A549 (cell line): ENCODE measurements around the gene CCDC183. TPM values are rescaled to one million over a fixed set of nuclear protein-coding genes. Genes with fewer than 3 reads are reported as not detected.

ENCODE experiments used
- ATAC-seq, 2 experiments: fragments of 200-7000 bp in 1 of 2; fragments of >200 bp in 1 of 2; cut with Nextera tagmentation in 1 of 2; cut with Tn5 transposase in 1 of 2; 3 replicates each; pipeline versions ENCODE4 v1.8.0 to v1.9.1; 2018 to 2020; ENCODE audit warnings: mild to moderate bottlenecking in 1 of 2, moderate library complexity in 1 of 2
- CTCF ChIA-PET: fragments of 300-600 bp; sonication (Branson Sonifier 250); formaldehyde crosslinking; extraction: SDS; loops from one replicate; lab custom pipeline; 2021; ENCODE audit warnings: antibody characterized with exemption, inconsistent platforms; lab: Yijun Ruan, JAX
- POLR2A ChIA-PET: fragments of 350-600 bp; formaldehyde crosslinking; extraction: SDS; loops from one replicate; lab custom pipeline; 2021; ENCODE audit warnings: antibody characterized with exemption, inconsistent platforms; lab: Yijun Ruan, JAX
- DNase-seq, 2 experiments: peaks; one replicate each; pipeline versions ENCODE4 v3.0.0 to v3.0.0-alpha.2; 2011 to 2016; ENCODE audit warnings: low read depth in 1 of 2, low spot score in 1 of 2
- FAIRE-seq: peaks from 2 replicates; lab custom pipeline; 2011; peaks lifted over from hg19 to GRCh38; lab: Jason Lieb, UNC
- H3K27ac ChIP-seq, 2 experiments: fragments of >200 bp; sonication (Bioruptor Twin); formaldehyde crosslinking; 3 replicates each; pipeline ENCODE4 v1.5.1; 2016 to 2017
- H3K4me1 ChIP-seq: fragments of >200 bp; sonication (Bioruptor Twin); formaldehyde crosslinking; 3 replicates; pipeline ENCODE4 v1.6.1; 2016
- H3K4me2 ChIP-seq: fragments of >200 bp; sonication (Bioruptor Twin); formaldehyde crosslinking; 3 replicates; pipeline ENCODE4 v1.6.1; 2016
- H3K4me3 ChIP-seq: fragments of >200 bp; sonication (Bioruptor Twin); formaldehyde crosslinking; 3 replicates; pipeline ENCODE4 v1.5.1; 2016
- H3K9me3 ChIP-seq: fragments of >200 bp; sonication (Bioruptor Twin); formaldehyde crosslinking; 3 replicates; pipeline ENCODE4 v1.6.1; 2016
- ATOH8 ChIP-seq: fragments of 250-450 bp; sonication (Bioruptor Pico); IDR thresholded peaks from 2 replicates; pipeline ENCODE4 v1.5.0; 2020; ENCODE audit warnings: low read depth, mild to moderate bottlenecking, moderate library complexity
- BCL3 ChIP-seq: fragments of >200 bp; sonication (Bioruptor Twin); formaldehyde crosslinking; IDR thresholded peaks from 3 replicates; pipeline ENCODE4 v1.6.1; 2016
- CEBPB ChIP-seq, 2 experiments: fragments of >200 bp in 1 of 2; sonication (Bioruptor Twin) in 1 of 2; formaldehyde crosslinking in 1 of 2; IDR thresholded peaks; 2 replicates each; pipeline ENCODE4 v1.6.1; 2012 to 2016
- CHD4 ChIP-seq: fragments of 200-600 bp; sonication (generic); IDR thresholded peaks from 2 replicates; pipeline ENCODE4 v1.6.1; 2016; ENCODE audit warnings: antibody characterized with exemption, mild to moderate bottlenecking, borderline replicate concordance
- EHF ChIP-seq: fragments of 250-450 bp; sonication (Bioruptor Pico); IDR thresholded peaks from 2 replicates; pipeline ENCODE4 v1.5.0; 2020; ENCODE audit warnings: mild to moderate bottlenecking
- ELK1 ChIP-seq: fragments of 150-350 bp; IDR thresholded peaks from 2 replicates; pipeline ENCODE4 v1.6.1; 2014; ENCODE audit warnings: low read depth, mild to moderate bottlenecking, low read length
- FOSB ChIP-seq: fragments of 250-450 bp; sonication (Bioruptor Pico); IDR thresholded peaks from 2 replicates; pipeline ENCODE4 v1.5.0; 2020; ENCODE audit warnings: mild to moderate bottlenecking, moderate library complexity
- FOXS1 ChIP-seq: fragments of 250-450 bp; sonication (Bioruptor Pico); IDR thresholded peaks from 2 replicates; pipeline ENCODE4 v1.5.0; 2020; ENCODE audit warnings: mild to moderate bottlenecking, moderate library complexity
- GATA3 ChIP-seq: IDR thresholded peaks from 2 replicates; pipeline ENCODE4 v1.6.1; 2012; ENCODE audit warnings: borderline replicate concordance
- HES2 ChIP-seq: fragments of >200 bp; sonication (Bioruptor Twin); formaldehyde crosslinking; IDR thresholded peaks from 2 replicates; pipeline ENCODE4 v1.6.1; 2016
- HOXA7 ChIP-seq: fragments of 250-450 bp; sonication (Bioruptor Pico); IDR thresholded peaks from 2 replicates; pipeline ENCODE4 v1.5.0; 2020; ENCODE audit warnings: mild to moderate bottlenecking, moderate library complexity
- HOXB13 ChIP-seq: fragments of 250-450 bp; sonication (Bioruptor Pico); IDR thresholded peaks from 2 replicates; pipeline ENCODE4 v1.5.0; 2020; ENCODE audit warnings: low read depth, mild to moderate bottlenecking, moderate library complexity
- HOXB5 ChIP-seq: fragments of 250-450 bp; sonication (Bioruptor Pico); IDR thresholded peaks from 2 replicates; pipeline ENCODE4 v1.5.0; 2020; ENCODE audit warnings: mild to moderate bottlenecking, moderate library complexity
- JUN ChIP-seq, 2 experiments: fragments of >200 bp; sonication (Bioruptor Twin); formaldehyde crosslinking; IDR thresholded peaks; 2 replicates in 1 of 2; 3 replicates in 1 of 2; pipeline ENCODE4 v1.6.1; 2016 to 2017
- KDM1A ChIP-seq: fragments of 200-600 bp; sonication (generic); IDR thresholded peaks from 2 replicates; pipeline ENCODE4 v1.6.1; 2016; ENCODE audit warnings: low read depth, mild to moderate bottlenecking
- KDM5A ChIP-seq: fragments of 200-600 bp; sonication (generic); IDR thresholded peaks from 2 replicates; pipeline ENCODE4 v1.6.1; 2016; ENCODE audit warnings: antibody characterized with exemption, mild to moderate bottlenecking
- MAFK ChIP-seq: fragments of 450-650 bp; IDR thresholded peaks from 2 replicates; pipeline ENCODE4 v1.6.1; 2014; ENCODE audit not compliant: partially characterized antibody
- MAX ChIP-seq: IDR thresholded peaks from 2 replicates; pipeline ENCODE4 v1.6.1; 2012
- MAZ ChIP-seq: fragments of 150-350 bp; IDR thresholded peaks from 2 replicates; pipeline ENCODE4 v1.6.1; 2014; ENCODE audit warnings: antibody characterized with exemption, low read depth, low read length, borderline replicate concordance
- MYC ChIP-seq: IDR thresholded peaks from 2 replicates; pipeline ENCODE4 v1.6.1; 2012; ENCODE audit warnings: mild to moderate bottlenecking, inconsistent platforms, low read length, improper control_type of control experiment, borderline replicate concordance
- NR3C1 ChIP-seq: fragments of >200 bp; sonication (Bioruptor Twin); formaldehyde crosslinking; IDR thresholded peaks from 3 replicates; pipeline ENCODE4 v1.6.1; 2017
- POLR2A ChIP-seq: IDR thresholded peaks from 2 replicates; pipeline ENCODE4 v1.6.1; 2012; ENCODE audit warnings: mild to moderate bottlenecking, low read length
- RARB ChIP-seq: fragments of 250-450 bp; sonication (Bioruptor Pico); IDR thresholded peaks from 2 replicates; pipeline ENCODE4 v1.8.0; 2021; ENCODE audit warnings: mild to moderate bottlenecking, moderate library complexity
- RCOR1 ChIP-seq: fragments of 150-350 bp; IDR thresholded peaks from 2 replicates; pipeline ENCODE4 v1.6.1; 2014; ENCODE audit warnings: antibody characterized with exemption, low read length, low read depth
- RNF2 ChIP-seq: fragments of 200-600 bp; sonication (generic); IDR thresholded peaks from 2 replicates; pipeline ENCODE4 v1.6.1; 2016; ENCODE audit warnings: low read depth, mild to moderate bottlenecking, antibody characterized with exemption, moderate library complexity, borderline replicate concordance
- SREBF2 ChIP-seq: fragments of 450-650 bp; IDR thresholded peaks from 2 replicates; pipeline ENCODE4 v1.6.1; 2014; ENCODE audit warnings: mild to moderate bottlenecking, moderate library complexity
- TFCP2L1 ChIP-seq: fragments of 250-450 bp; sonication (Bioruptor Pico); IDR thresholded peaks from 2 replicates; pipeline ENCODE4 v1.5.0; 2021; ENCODE audit warnings: mild to moderate bottlenecking
- TP53 ChIP-seq: fragments of 250-450 bp; sonication (Bioruptor Pico); IDR thresholded peaks from 2 replicates; pipeline ENCODE4 v1.5.0; 2021; ENCODE audit warnings: mild to moderate bottlenecking, moderate library complexity
- ZSCAN20 ChIP-seq: fragments of 250-450 bp; sonication (Bioruptor Pico); IDR thresholded peaks from 2 replicates; pipeline ENCODE4 v1.8.0; 2022; ENCODE audit warnings: mild to moderate bottlenecking, moderate library complexity
- WGBS: methylation state at CpG from one replicate; pipeline ENCODE4 v1.1.6; 2017; ENCODE audit errors: missing lambda C conversion rate; 5-methylcytosine and 5-hydroxymethylcytosine counted together
- polyA plus RNA-seq, 4 experiments: library from polyadenylated mRNA; depleted of rRNA in 3 of 4; stranded (reverse); fragments of >200 nt; fragmentation: RNase III in 1 of 4; extraction: RNeasy Plus Mini Kit Qiagen cat#74134 plus additional on column Dnase treatment in 1 of 4; gene quantifications; 2 replicates in 3 of 4; 3 replicates in 1 of 4; pipeline ENCODE4 v1.2.3, GENCODE V29; 2011 to 2017
- TF ChIP-seq, protein P1 (sequence below): IDR thresholded peaks from 2 replicates; pipeline ENCODE4 v1.6.1; 2012; ENCODE audit warnings: low read depth, borderline replicate concordance
- TF ChIP-seq, protein P2 (sequence below): fragments of >200 bp; sonication (Bioruptor Twin); formaldehyde crosslinking; IDR thresholded peaks from 3 replicates; pipeline ENCODE4 v1.5.1; 2016
- TF ChIP-seq, protein P3 (sequence below): fragments of 200-600 bp; sonication (generic); IDR thresholded peaks from 2 replicates; pipeline ENCODE4 v1.6.1; 2016; ENCODE audit warnings: antibody characterized with exemption, mild to moderate bottlenecking, moderate library complexity

Gene CCDC183
- polyA plus RNA-seq, 2 of the 4 experiments (the other 2 are of a cell fraction), result 0.90 to 1.4 TPM

- DNase-seq, result peak; percentile 79 to 91
- ChIA-PET CTCF (interaction anchor here (0.8 to 2.3 kb wide), 11 partner anchors 8 to 187 kb away, joined by 3 to 7 read pairs (median 4); no protein-coding TSS in a partner anchor), POLR2A (interaction anchor here (0.6 to 1.8 kb wide), 13 partner anchors 8 to 374 kb away, joined by 3 to 11 read pairs (median 4); partner anchors contain the start of genes CLIC3, RNF208, TMEM141 and TRAF2)
- H3K4me2 ChIP-seq, result peak overlapping the region; percentile 80
- H3K4me3 ChIP-seq, result peak overlapping the region; percentile 87
- no peaks in the 10 kb centered on the region for H3K9me3 ChIP-seq
- WGBS, result under 1% methylated on average over 40 of the region's 48 CpGs
- H3K4me1 ChIP-seq, result peaks cover 29% of the 10 kb centered on the region
- ATAC-seq, result peak; percentile 40 to 71
- FAIRE-seq, result peak; percentile 68
- H3K27ac ChIP-seq, result peak overlapping the region; percentile 96 to 97
- peak; percentile 97 for TF ChIP-seq POLR2A
- TF ChIP-seq RCOR1, result no peak
- TF ChIP-seq HOXA7 (CRISPR knock-in tag), result no peak
- TF ChIP-seq, protein P1, sequence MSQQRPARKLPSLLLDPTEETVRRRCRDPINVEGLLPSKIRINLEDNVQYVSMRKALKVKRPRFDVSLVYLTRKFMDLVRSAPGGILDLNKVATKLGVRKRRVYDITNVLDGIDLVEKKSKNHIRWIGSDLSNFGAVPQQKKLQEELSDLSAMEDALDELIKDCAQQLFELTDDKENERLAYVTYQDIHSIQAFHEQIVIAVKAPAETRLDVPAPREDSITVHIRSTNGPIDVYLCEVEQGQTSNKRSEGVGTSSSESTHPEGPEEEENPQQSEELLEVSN, result peak; percentile 81; the same call in 1 of the 2 replicates
- no peak for TF ChIP-seq EHF (CRISPR knock-in tag)
- TF ChIP-seq RNF2, result no peak
- no peak; the same call in 1 of the 2 replicates for TF ChIP-seq MYC
- no peak for TF ChIP-seq HOXB5
- no peak for TF ChIP-seq ELK1
- peak; percentile 89 for TF ChIP-seq MAX
- no peak for TF ChIP-seq KDM5A
- no peak for TF ChIP-seq TP53
- no peak for TF ChIP-seq HOXB13 (CRISPR knock-in tag)
- TF ChIP-seq SREBF2, result no peak
- no peak for TF ChIP-seq NR3C1
- no peak for TF ChIP-seq ATOH8 (CRISPR knock-in tag)
- no peak for TF ChIP-seq FOSB (CRISPR knock-in tag)
- TF ChIP-seq, protein P2, sequence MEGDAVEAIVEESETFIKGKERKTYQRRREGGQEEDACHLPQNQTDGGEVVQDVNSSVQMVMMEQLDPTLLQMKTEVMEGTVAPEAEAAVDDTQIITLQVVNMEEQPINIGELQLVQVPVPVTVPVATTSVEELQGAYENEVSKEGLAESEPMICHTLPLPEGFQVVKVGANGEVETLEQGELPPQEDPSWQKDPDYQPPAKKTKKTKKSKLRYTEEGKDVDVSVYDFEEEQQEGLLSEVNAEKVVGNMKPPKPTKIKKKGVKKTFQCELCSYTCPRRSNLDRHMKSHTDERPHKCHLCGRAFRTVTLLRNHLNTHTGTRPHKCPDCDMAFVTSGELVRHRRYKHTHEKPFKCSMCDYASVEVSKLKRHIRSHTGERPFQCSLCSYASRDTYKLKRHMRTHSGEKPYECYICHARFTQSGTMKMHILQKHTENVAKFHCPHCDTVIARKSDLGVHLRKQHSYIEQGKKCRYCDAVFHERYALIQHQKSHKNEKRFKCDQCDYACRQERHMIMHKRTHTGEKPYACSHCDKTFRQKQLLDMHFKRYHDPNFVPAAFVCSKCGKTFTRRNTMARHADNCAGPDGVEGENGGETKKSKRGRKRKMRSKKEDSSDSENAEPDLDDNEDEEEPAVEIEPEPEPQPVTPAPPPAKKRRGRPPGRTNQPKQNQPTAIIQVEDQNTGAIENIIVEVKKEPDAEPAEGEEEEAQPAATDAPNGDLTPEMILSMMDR, result no peak
- no peak for TF ChIP-seq TFCP2L1 (CRISPR knock-in tag)
- no peak for TF ChIP-seq MAFK
- TF ChIP-seq GATA3, result no peak; the same call in none of the 2 replicates
- no peak for TF ChIP-seq HES2
- peak; percentile 55 to 65; a peak in 3 of 5 replicates for TF ChIP-seq JUN (IDR thresholded peaks at IDR 0.05)
- no peak for TF ChIP-seq FOXS1 (CRISPR knock-in tag)
- TF ChIP-seq RARB, result no peak
- TF ChIP-seq CHD4, result no peak
- TF ChIP-seq KDM1A, result no peak
- TF ChIP-seq, protein P3, sequence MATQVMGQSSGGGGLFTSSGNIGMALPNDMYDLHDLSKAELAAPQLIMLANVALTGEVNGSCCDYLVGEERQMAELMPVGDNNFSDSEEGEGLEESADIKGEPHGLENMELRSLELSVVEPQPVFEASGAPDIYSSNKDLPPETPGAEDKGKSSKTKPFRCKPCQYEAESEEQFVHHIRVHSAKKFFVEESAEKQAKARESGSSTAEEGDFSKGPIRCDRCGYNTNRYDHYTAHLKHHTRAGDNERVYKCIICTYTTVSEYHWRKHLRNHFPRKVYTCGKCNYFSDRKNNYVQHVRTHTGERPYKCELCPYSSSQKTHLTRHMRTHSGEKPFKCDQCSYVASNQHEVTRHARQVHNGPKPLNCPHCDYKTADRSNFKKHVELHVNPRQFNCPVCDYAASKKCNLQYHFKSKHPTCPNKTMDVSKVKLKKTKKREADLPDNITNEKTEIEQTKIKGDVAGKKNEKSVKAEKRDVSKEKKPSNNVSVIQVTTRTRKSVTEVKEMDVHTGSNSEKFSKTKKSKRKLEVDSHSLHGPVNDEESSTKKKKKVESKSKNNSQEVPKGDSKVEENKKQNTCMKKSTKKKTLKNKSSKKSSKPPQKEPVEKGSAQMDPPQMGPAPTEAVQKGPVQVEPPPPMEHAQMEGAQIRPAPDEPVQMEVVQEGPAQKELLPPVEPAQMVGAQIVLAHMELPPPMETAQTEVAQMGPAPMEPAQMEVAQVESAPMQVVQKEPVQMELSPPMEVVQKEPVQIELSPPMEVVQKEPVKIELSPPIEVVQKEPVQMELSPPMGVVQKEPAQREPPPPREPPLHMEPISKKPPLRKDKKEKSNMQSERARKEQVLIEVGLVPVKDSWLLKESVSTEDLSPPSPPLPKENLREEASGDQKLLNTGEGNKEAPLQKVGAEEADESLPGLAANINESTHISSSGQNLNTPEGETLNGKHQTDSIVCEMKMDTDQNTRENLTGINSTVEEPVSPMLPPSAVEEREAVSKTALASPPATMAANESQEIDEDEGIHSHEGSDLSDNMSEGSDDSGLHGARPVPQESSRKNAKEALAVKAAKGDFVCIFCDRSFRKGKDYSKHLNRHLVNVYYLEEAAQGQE, result no peak
- peak; percentile 11; the same call in 1 of the 3 replicates for TF ChIP-seq BCL3
- TF ChIP-seq MAZ, result no peak
- no peak for TF ChIP-seq ZSCAN20 (CRISPR knock-in tag)
- no peak for TF ChIP-seq CEBPB (IDR thresholded peaks at IDR 0.05)
Measured at GRCh38 chr9:136847826-136848392, 51.8 kb downstream of the CCDC183 start.
